GM18502 (cell line): Measurements from ENCODE around the gene MPC1L.
"Not testable (repeated sequence)": the region's sequence is repeated elsewhere in the genome, so short reads cannot be mapped to it uniquely, and the experiment has no call there.

Experiments
- ATAC-seq: cut with Tn5 transposase; IDR thresholded peaks from one replicate; pipeline ENCODE4 v1.9.1; 2021; ENCODE audit warnings: mild to moderate bottlenecking; ENCODE audit not compliant: unreplicated experiment, poor library complexity

Gene MPC1L

DNA sequence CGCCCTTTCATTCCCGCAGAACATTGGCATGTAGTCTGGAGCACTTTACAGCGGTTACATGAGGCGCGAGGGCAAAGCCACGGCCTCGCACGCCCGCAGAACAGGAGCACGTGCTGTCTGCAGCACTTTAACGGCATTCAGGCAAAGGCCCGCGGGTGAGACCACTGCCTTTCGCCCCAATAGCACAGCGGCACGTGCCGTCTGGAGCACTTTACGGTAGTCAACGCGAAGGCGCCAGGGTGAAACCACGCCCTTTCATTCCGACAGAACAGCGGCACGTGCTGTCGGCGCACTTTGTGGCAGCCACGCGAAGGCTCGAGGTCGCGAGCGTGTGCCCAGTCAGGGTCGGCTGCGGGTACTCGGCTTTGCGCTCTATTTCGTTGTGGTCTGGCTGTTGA, at the start of gene MPC1L:
MPC1L (plus strand) TSS at position 290 of the 398 bp plus-strand sequence. CDS start 138 bp downstream, outside the sequence.
- ATAC-seq, result no peak

DNA sequence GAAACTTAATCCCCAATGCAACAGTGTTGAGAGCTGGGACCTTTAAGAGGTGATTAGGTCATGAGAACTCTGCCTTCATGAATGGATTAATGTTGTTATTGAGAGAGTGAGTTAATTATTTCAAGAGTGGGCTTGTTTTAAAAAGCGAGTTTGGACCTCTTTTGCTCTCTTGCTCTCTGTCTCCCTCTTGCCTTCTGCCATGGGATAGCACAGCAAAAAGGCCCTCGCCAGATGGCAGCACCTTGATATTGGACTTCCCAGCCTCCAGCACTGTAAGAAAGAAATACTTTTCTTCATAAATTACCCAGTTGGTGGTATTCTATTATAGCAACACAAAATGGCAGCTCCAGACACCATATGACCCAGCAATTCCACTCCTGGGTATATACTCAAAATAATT, 49.5 kb upstream of the MPC1L start:
- no peak for ATAC-seq

DNA sequence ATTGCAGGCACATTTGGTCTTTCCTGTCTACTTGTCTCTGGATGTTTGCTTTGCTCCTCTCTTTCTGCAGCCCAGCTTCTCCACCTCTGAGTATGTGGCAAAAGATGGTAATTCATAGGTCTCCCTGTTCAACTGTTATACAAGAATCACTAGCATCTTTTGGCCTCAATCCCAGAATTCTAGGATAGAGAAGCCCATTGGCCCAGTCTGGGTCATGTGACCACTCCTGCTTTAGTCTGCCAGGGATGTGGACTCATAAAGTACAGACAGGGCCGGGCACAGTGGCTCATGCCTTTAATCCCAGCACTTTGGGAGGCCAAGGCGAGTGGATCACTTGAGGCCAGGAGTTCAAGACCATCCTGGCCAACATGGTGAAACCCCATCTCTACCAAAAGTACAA, 47.8 kb upstream of the MPC1L start:
- not testable (repeated sequence) for ATAC-seq

DNA sequence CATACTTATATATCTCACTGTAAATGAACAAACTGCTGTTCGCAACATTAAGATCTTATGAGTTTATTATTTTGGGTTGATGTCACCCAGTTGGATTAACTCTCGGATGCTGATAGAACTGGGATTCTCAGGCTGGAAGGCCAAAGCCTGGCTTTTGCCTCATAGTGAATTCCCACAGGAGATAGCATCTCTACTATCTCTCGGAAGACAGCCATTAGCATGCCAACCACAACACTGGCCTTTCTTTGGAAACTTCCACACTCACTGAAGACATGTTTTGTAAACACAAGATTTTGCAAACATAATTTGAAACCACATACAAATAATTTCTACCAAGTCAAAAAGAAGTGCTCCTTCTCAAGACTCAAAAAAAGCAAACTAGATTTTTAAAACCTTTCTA, 46.9 kb upstream of the MPC1L start:
- ATAC-seq, result no peak

DNA sequence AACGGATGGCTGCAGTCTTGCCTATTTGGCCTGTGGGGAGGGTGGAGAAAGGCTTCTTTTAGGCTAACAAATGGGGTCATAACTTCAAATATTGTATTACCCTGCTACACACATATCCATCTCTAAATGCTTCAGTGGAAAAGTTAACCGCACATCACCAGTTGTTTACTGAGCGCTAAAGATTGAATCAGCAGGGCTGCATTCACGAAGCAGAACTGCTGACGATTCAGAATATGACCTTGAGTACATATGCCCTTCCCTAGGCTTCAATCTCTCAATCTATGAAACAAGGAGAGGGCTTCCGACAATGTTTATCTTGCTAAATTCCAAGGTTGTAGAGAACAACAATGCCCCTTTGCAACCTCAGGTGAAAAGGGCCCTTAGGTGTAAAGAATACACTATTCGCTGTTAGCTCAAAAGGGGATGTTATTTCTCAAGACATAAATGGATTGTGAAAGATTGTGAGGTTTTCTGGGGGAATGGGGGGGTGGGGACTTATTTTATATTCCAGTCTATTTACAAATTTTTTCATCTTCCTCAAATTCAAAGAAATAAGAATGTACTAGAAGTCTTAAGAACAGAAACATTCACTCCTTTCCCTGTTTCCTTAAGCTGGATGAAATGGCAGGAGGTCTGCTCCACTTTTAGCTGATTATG, 45.1 kb upstream of the MPC1L start:
- ATAC-seq, result no peak

DNA sequence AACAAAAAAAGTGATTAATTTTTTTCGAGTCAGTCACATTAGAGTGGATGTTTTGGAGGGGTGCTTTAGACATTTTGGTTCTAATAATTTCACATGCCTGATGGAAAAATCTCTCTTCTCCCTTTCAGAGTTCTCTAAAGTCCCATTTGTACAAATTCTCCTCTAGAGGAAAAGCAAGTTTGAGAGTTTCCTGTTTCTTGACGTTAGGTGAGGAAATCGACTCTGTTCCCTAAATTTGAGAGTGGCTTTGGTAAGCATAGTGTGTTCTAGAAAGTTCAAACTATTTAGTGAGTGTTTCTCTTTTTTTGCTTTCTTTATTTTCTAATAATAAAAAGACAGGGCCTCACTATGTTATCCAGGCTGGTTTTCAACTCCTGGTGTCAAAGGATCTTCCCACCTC, 44.1 kb upstream of the MPC1L start:
- no peak for ATAC-seq

DNA sequence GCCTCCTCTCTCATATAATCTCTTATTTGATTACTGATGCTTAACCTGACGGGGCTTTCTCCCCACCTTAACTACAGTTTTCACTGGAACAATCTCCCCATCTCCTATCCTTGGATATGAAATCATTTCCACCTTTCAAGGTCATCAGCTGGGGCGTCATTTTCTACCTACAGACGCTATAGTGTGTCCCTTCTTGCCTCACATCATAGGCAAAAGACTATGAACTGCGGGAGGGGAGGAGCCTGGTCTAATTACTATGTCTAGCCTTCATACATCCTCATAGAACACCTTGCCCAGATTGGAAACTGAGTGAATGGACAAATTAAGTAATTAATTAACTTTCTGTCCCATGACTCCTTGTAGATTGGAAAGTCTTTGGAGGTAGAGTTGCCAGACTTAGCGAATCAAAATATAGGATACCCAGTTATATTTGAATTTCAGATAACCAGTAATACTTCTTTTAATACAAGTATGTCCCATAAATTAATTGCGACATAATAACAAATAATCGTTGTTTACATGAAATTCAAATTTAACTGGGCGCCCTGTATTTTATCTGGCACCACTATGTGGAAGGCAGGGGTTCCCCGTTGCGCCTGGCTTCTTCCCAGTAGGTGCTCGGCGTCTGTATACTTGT, 43.2 kb upstream of the MPC1L start:
- ATAC-seq, result peak; percentile 62

DNA sequence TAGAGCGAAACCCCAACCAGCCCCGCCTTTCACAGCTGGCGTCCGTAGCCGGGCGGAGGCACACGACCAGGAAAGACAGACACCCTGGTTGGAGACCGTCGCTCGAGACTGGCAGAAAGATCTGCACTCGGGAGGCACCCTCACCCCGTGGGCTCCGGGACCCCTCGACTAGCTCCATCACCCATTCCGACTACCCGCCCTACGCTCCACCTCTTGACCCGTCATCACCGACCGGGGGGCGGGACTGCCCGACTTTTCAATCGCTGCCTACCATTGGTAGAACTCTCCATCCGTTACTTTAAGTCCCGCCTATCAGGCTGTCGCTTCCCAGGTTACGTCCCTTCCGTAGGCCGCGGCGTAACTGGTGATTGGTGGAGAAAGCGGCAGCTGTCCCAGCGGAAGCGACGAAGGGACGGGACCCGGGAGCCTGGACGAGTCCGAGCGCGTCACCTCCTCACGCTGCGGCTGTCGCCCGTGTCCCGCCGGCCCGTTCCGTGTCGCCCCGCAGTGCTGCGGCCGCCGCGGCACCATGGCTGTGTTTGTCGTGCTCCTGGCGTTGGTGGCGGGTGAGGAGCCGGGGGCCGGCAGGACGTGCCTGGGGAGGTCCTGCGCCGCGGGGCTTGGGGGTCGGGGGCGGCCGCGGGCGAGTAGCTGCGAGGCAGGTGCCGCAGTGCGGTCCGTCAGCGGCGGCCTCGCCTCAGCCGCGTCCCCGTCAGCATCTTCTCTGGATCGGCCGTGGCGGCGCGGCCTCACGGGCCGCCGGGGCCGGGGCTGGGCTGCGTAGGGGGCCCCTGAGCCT, 42.5 kb upstream of the MPC1L start, which contains the start of gene ATP6AP2:
ATP6AP2 (plus strand) TSS at position 434 of the 799 bp plus-strand sequence; CDS start at position 530, 96 bp downstream.
- peak; percentile 92 for ATAC-seq

DNA sequence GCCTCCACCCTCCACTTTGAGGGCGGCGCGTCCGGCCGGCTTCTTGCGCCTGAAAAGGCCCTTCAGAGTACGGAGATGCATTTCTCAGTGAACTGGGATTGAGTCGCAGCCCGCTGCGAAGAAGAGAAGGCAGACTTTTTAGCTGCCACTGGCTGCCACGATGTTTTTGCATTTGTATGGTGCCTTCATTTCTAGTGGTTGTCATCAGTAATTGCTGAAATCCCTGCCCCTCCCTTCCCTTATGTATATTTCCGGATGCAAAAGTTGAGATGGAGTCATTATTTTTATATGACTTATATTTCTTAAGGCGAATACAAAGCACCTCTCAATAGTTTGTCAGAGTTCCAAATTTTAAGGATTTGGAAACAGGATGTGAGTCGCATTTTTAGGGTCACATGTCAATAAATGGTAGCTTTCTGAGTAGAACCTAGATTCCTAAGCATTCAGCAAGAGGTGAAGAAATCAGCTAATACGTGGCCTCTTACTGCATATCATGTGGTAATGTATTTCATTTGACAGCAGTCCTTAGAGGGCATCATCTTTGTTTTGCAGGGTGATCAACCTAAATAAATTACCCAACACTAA, 41.8 kb upstream of the MPC1L start:
- no peak for ATAC-seq

DNA sequence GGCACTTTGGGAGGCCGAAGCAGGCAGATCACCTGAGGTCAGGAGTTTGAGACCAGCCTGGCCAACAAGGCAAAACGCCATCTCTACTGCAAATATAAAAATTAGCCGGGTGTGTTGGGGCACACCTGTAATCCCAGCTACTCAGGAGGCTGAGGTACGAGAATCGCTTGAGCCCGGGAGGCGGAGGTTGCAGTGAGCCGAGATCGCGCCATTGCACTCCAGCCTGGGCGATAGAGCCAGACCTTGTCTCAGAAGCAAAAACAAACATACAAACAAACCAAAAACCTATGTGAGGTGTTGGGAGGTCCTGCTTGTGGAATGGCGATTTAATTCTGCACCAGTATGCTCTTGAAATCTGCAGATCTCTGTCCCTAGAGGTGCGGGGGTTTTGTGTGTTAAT, 41.0 kb upstream of the MPC1L start:
- not testable (repeated sequence) for ATAC-seq

DNA sequence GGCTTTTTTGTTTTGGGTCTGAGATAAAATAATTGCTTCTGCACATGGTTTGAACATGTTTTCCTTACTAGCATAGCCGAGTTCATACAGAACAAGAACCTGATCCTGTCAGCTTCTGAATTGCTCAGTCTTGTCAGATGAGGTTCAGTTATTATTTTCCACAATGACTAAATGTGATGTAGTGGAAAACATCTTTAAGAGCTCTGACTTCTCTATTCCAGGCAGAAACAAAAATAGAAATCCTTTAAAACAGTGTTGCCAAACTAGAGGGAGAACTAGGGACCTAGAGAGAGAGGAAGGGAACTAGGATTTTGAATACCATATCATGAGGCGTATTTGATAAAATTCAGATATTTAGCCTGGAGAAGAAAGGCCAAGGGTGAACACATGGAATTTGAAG, 40.4 kb upstream of the MPC1L start:
- ATAC-seq, result no peak

DNA sequence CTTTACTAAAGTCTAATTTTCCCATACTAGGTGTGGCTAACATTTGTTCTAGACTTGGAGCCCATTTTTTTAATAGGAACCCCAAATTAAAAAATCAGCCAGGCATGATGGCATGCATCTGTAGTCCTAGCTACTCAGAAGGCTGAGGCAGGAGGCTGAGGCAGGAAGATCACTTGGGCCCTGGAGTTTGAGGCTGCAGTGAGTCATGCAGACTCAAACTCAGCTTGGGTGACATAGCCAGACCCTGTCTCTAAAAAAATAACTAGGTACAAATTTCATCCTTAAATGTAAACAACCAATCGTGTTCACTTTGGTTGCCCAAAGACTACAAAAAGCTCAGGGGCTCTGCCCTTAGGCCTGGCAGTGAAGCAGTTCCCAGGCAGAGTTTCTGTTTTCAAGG, 35.6 kb upstream of the MPC1L start:
- not testable (repeated sequence) for ATAC-seq

DNA sequence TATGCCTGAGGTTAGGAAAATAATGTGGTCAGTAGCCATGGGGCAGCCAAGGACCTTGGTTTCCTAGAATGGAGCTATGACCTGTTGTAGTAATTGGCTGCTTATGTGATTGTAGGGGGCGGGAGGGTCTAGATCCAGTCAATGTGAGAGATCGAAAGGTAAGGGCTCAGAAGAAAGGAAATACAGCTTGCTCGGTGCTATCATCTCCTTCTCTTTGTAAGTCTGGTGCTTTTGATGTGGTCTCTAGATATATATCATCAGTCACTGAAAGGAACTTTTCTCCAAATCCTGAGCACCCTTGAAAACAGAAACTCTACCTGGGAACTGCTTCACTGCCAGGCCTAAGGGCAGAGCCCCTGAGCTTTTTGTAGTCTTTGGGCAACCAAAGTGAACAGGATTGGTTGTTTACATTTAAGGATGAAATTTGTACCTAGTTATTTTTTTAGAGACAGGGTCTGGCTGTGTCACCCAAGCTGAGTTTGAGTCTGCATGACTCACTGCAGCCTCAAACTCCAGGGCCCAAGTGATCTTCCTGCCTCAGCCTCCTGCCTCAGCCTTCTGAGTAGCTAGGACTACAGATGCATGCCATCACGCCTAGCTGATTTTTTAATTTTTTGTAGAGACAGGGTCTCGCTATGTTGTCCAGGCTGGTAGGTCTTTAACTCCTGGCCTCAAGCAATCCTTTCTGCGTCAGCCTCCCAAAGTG, 33.5 kb upstream of the MPC1L start:
- not testable (repeated sequence) for ATAC-seq

DNA sequence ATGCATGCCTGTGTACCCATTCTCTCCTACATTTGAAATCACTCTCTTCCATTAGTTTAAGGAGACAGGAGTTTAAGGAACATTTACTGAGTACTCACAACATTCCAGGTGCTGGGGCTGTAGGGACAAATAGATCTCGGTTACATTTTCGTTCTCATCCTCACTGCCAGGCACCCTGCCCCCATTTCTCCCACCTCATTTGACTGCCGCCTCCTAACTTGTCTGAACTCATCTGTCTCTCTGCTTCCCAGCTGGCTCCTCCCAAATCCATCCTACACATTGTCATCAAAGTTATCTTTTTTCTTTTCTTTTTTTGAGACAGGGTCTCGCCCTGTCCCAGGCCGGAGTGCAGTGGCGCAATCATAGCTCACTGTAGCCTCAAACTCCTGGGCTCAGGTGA, 19.8 kb upstream of the MPC1L start:
- no peak for ATAC-seq

DNA sequence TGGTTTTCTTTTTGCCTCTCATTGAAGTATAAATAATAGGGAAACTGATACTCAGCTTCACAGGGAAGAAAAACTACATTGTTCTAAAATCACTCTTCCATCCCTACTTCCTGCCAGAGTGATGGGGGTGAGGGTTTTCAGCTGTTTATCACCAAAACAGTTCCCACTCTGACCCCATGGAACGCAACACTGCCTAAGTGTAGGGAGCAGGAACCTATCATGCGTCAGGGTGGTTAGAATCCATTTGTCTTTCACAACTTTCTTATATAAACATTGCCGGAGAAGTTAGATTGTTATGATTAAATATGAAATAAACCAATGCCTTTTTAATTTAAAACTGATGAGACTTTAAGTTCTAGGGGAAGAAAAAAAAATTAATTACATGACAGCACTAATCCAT, 15.8 kb upstream of the MPC1L start:
- ATAC-seq, result no peak

DNA sequence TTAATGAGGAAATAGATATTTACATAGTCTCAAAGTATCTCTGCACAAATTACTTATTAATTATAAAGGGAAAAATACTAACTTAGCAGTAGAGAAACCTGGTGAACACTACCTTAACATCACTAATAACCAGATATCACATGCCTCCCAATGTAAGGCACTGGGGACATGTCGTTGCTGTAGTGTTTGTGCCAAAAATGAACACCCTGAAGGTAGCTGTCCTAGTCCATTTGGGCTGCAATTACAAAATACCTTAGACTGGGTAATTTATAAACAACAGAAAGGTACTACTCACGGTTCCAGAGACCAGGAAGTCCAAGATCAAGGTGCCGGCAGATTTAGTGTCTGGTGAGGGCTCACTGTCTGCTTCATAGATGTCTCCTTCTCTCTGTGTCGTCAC, 10.7 kb upstream of the MPC1L start:
- no peak for ATAC-seq

DNA sequence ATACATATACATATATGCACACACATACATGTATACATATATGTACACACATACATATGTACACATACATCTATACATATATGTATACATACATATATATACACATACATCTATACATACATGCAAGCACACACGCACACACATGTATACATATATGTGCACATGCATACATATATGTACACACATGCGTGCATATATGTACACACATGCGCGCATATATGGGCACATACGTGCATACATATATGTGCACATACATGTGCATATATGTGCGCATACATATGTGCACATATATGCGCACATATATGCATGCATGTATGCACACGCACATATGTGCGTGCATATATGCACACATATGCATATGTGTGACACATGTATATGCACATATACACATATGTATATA, 7.3 kb upstream of the MPC1L start:
- no peak for ATAC-seq

DNA sequence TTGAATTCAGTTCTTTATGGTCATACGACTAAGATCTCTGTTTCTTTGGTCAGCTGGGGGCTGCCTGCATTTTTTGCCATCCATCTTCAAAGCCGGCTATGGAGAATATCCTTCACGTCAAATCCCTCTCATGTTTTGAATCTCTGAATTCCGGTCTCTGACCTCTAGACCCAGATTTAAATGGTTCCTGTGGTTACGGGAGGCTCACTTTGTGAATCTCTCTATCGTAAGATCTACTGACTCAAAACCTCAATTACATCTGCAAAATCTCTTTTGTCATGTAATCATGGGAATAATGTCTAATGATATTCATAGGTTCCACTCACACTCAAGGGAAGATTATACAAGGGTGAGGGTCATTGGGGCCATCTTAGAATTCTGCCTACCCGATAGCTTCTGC, 5.7 kb upstream of the MPC1L start:
- no peak for ATAC-seq

DNA sequence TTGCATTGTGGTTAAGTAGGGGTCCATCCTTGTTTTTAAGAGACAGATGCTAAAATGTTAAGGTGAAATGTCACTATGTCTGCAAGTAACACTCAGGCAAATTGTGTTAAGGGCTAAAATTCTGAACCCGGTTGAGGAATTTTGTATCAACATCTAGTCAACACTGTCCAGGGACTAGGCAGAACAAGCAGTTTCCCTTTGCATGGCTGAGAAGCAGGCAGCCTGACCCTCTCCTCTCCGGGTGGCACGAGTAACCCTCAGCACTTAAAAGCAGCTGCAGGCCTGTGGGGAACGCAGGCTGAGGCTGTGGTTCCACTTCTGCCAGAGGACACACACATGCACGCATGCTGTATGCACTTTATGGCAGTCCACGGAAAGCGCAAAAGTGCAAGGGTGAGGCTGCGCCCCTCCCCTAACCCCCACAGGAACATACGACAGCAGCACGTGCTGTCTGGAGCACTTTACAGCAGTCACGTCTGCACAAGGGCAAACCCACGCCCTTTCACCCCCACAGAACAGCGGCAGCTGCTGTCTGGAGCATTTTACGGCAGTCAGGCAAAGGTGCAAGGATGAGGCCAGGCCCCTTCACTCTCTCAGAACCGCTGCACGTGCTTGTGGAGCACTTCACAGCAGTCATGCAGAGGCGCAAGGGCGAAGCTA, 619 bp upstream of the MPC1L start:
- ATAC-seq, result no peak

DNA sequence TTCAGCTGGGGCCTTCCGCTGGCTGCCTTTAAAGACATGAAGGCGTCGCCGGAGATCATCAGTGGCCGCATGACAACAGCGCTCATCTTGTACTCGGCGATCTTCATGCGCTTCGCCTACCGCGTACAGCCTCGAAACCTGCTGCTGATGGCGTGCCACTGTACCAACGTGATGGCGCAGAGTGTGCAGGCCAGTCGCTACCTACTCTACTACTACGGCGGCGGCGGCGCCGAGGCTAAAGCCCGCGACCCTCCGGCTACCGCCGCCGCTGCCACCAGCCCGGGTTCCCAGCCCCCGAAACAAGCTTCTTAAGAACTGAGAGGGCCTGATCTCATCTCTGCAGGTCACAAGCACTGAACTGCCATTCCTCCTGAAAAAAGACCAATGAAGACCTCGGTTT, 437 bp downstream of the MPC1L start:
- ATAC-seq, result no peak
